Peyer's patch (tissue), 4 donors: ENCODE measurements around the gene YIF1A.

ENCODE experiments used
- POLR2A ChIP-seq, 2 donors: fragments of 450-650 bp; IDR thresholded peaks; one replicate each; pipeline ENCODE4 v1.5.1; 2017; ENCODE audit warnings: antibody characterized with exemption in 2 of 2, mild to moderate bottlenecking in 2 of 2, moderate library complexity in 2 of 2
- TF ChIP-seq, protein P1 (sequence below), 6 experiments: fragments of 450-650 bp in 4 of 6; fragments of 200-600 bp in 2 of 6; sonication (generic) in 1 of 6; IDR thresholded peaks; one replicate each; pipeline ENCODE4 v1.5.1; 2017 to 2019; ENCODE audit warnings: antibody characterized with exemption in 6 of 6, mild to moderate bottlenecking in 3 of 6, moderate library complexity in 1 of 6

DNA sequence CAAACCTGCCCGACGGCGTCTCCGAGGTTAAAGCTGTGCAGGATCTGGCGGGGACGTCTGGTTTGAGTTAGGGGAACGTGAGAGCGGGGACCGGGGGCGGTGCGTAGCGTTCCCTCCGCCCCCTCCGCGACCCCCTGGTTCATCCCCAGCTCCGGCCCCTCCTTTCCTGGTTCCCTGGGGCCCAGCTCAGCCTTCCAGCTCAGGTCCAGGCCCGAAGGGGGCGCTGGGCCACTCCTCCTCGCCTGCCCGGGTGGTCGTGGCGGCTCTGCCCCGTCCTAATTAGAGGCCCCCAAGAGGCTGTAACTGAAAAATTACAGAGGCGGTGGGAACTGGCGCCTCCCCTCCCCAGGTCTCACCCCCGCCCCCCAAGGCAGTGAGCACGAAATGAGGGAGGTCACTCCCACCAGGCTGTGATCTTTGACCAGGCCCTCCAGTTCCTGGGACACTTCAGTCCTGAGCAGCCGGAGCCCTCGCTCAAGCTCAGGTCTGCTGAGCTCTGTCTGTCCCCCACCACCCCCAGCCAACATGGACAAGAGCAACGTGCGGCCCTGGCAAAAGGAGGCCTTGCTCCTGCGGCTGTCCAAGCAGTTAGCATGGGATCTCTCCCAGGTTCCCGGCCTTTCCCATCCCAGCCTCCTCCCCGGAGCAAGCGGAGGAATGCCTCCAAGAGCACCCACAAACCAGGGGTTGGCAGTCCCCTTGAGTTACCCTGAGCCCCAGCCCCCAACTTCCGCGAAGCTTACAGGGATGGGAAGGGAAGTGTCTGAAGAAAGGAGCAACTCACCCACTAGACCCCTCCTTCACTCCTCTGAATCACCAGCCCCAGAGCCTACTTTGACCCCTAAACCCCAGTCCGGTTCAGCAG, 24.6 kb upstream of the YIF1A start:
- TF ChIP-seq, protein P1, sequence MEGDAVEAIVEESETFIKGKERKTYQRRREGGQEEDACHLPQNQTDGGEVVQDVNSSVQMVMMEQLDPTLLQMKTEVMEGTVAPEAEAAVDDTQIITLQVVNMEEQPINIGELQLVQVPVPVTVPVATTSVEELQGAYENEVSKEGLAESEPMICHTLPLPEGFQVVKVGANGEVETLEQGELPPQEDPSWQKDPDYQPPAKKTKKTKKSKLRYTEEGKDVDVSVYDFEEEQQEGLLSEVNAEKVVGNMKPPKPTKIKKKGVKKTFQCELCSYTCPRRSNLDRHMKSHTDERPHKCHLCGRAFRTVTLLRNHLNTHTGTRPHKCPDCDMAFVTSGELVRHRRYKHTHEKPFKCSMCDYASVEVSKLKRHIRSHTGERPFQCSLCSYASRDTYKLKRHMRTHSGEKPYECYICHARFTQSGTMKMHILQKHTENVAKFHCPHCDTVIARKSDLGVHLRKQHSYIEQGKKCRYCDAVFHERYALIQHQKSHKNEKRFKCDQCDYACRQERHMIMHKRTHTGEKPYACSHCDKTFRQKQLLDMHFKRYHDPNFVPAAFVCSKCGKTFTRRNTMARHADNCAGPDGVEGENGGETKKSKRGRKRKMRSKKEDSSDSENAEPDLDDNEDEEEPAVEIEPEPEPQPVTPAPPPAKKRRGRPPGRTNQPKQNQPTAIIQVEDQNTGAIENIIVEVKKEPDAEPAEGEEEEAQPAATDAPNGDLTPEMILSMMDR (IDR thresholded peaks at IDR 0.05): no peak
- no peak for TF ChIP-seq POLR2A (IDR thresholded peaks at IDR 0.05)
